NCI-H1436 treated with DMSO at 0.1 percent for 48 hours (cell line): ENCODE measurements around the gene NTRK1.

Source experiments
- DNase-seq: peaks from one replicate; lab custom pipeline; 2025; lab: John Stamatoyannopoulos, UW

Gene NTRK1

DNA sequence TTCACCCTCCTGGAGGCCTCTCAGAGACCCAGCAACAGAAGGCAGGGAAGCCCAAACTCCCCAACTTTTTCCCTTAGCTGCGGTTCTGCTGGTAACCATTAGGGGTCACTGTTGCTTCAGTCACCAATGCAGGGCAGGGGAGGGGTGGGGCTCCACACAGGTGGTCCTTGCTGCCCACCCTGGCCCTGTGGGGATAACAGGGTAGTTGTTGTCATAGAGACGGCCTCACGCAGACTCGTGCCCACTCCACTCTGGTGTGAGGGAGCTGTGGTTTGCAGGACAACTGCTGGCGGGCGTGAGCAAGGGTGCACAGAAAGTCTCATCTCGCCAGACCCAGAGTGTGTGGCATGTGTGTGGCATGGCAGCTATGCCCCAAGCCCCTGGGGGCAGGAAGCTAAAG is 21.7 kb upstream of the NTRK1 start:
- no peak for DNase-seq

- DNase-seq = no peak
Measured at GRCh38 chr1:156839426-156840109, 21.1 kb upstream of the NTRK1 start.

DNA sequence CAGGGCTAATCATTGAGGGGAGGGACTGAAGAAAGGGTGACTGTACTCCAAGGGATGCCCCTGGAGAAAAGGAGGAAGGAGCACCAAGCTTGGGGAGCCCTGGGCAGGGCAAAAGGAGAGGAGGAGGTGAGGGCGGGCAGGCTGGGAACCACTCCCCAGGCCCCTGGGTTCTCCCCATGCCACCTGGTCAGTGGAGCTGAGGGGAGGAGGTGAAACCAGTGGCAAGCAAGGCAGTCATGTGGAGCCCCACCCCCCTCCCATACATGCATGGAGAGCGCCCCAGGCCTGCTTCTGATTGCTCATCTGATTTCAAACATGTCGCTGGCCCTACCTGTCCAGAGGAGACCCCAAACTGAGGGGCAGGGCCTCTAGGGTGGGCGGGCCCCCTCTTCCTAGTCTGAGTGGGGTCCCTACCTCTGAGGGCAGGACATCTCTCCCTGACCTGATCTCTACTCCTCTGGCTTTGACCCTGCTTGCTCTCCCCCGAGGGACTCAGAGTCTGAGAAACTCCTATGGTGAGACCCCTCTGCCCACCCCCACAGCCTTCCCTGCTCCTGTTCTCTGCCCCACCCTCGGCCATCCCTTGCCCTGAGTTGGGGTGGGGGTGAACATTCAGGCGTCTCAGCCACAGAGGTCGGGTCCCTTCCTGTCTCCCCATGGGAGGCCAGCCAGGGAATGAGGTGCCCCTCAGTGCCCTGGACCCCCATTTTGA is 20.3 kb upstream of the NTRK1 start:
- no peak for DNase-seq

GRCh38 chr1:156840898-156841279 is 19.8 kb upstream of the NTRK1 start:
- no peak for DNase-seq

- no peak for DNase-seq
Measured at GRCh38 chr1:156841295-156841855, 19.3 kb upstream of the NTRK1 start.

DNA sequence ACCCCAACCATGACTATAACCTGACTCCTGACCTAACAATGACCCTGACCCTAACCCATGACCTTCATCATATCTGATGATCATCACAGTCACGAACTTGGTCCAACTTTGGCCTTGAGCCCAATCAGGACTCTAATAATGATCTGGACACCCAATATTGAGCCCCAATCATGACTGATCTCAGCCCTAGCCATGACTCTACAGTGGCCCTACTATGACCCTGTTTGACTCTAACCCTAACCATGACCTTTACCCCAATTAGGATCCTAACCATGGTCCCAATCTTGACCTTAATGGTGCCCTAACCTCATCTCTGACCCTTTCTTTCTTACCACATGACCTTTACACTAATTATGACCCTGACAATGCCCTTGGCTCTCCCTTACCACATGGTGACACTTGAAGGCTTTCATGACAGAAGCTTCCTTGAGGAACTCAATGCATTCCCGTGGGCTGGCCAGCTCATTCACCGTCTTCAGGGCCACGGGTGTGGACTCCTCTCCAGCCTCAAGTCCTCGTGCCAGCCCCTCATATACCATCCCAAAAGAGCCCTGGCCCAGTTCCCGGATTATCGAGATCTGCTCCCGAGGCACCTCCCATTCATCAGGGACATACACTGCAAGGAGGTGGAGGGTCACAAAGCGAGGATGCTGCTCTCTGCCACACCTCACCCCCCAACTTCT is 17.9 kb upstream of the NTRK1 start:
- DNase-seq = no peak

DNA sequence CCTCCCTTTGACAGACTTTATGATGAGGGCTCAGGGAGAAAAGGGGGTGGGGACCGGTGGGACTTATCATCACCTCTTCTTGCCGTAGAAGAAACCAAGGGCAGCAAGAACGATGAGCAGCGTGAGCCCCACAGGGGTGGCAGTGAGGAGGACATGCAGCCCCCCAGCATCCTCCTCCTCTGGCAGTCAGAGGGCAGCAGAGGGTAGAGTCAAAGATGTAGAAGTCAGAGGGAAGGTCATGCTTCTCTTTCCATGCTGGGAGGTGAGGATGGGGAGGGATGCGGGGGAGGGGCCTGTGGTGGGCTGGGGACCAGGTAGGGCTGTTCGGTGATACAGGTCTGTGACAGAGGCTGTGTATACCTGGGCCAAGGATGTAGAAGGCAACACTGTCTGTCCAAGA is 16.6 kb upstream of the NTRK1 start:
- no peak for DNase-seq

- DNase-seq = no peak
Measured at GRCh38 chr1:156844638-156845037, 16.0 kb upstream of the NTRK1 start.

GRCh38 chr1:156845055-156845952 is 15.4 kb upstream of the NTRK1 start:
- no peak for DNase-seq

DNA sequence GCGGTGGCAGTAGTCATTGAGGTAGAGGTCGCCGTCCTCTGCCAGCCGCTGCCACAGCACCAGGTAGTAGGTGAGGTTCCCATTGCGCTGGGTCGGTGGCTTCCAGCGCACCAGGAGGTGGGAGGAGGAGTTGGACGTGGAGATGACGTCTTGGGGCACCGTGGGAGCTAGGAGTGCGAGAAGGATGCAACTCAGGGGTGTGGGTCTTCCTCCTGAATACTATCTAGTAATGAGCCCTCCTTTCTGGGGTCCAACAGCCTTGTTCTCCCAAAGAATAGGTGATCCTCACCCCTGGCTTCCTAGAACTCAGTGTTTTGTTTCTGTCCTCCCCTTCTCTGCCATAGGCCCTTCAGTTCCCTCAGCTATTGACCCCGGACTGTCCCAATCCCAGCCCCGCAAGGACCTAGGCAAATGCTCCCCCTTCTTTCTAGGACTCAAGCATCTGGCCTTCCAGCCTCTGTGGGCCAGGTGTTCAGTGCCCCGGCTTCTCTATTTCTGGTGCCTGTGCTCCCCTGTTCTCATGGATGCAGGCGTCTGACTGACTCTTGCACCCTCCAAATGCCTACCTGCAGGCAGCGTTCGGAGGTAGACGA is 14.6 kb upstream of the NTRK1 start:
- no peak for DNase-seq

GRCh38 chr1:156846643-156847042 is 14.0 kb upstream of the NTRK1 start:
- no peak for DNase-seq

DNA sequence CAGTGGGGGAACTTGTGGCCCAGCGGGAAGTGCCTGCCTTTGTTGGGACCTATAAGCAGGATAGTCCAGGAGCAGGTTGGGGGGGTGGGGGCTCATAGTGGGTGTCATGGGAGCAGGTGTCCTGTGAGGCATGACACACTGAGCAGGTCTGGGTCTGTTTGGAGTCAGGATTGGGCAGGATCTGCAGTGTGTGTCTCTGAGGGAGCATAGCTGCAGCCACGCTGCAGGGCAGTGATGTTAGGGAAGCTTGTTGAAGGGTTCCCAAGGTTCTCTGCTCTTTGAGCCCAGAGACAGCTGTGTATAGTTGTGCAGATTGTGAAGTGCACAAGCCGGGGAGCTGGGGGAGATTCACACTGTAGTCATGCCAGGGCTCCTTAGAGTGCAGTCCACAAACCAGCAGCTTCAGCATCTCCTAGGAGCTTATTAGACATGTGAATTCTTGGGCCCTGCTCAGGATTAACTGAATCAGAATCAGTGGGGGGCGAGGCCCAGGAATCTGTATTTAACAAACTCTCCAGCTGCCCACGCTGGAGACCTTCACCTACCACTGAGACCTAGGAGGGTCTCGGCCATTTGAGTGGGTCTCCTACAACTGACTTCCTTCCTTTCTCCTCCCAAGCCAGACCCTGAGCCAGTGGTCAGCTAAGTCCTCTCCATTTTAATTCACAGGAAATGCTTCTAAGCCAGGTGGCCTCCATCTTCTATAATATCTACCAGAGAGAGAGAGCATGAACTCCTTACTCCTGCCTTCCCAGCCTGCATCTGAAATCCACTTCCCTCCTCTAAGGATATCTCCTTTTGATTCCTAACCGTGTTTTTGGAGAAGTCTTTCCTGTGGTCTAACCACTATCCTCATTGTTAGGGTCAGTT is 12.8 kb upstream of the NTRK1 start:
- DNase-seq = no peak

- DNase-seq = no peak
Measured at GRCh38 chr1:156848461-156849150, 12.1 kb upstream of the NTRK1 start.

- no peak for DNase-seq
Measured at GRCh38 chr1:156849151-156849496, 11.5 kb upstream of the NTRK1 start.

DNA sequence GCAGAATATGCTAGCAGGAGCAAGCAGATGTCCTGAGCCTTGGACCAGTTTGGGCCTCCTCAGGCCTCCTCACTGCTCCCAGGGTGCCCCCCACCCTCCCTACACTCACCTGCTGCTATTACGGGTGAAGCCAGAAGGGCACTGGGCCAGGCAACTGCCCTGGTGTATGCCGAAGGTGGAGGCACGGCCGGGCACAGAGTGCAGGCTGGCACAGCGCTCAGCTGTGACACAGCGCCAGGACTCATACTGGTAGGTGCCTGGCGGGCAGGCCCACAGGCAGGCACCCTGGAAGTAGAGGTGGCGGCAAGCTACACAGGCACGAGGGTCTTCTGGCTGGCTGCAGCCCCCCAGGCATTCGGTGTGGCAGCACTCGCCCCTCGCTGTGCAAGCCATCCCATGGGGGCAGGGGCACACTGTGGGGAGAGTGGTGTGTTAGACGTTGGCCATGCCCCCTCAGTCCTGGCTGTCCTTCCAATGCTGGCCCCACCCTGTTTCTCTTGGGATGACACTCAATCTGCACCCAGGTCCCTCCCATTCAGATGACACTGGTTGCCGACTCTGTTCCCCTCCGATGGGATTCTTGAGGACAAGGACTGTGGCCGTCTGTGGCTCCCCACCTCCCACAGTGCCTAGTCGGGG is 8.8 kb upstream of the NTRK1 start:
- DNase-seq = no peak

- DNase-seq = no peak
Measured at GRCh38 chr1:156852418-156852874, 8.2 kb upstream of the NTRK1 start.

GRCh38 chr1:156853761-156854160 is 6.9 kb upstream of the NTRK1 start:
- DNase-seq = no peak

DNA sequence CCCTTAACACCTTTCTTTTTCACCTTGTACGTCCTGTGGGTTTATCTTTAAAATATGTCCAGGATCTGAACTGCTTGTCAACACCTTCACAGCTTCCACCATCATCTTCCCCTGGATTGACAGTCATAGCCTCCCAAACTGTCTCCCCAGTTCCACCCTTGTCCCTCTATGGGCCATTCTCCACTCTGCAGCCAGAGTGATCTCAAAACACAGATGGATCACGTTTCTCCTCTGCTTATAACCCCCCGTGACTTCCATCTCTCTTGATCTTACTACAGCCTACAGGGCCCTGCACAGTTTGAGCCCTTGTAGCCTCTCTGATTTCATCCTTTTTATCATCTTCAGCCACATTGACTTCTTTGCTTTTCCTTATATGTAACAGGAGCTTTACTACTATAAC is 6.0 kb upstream of the NTRK1 start:
- DNase-seq = no peak

GRCh38 chr1:156856282-156856785 is 4.3 kb upstream of the NTRK1 start:
- DNase-seq = no peak
